Activated gamma-delta T cell treated with Interleukin-2 at 50 U/mL for 16 hours (primary cell): ENCODE results near the gene TSPAN32.
"Not testable (repeated sequence)": the region's sequence is repeated elsewhere in the genome, so short reads cannot be mapped to it uniquely, and the experiment has no call there.

Experiments used
- DNase-seq: peaks from one replicate; pipeline ENCODE4 v3.0.0-alpha.2; 2020

TSPAN32 gene

GRCh38 chr11:2346014-2346413 is 44.2 kb downstream of the TSPAN32 start:
- no peak for DNase-seq

- DNase-seq = no peak
Observed at GRCh38 chr11:2346586-2347307, 44.9 kb downstream of the TSPAN32 start.

- no peak for DNase-seq
Observed at GRCh38 chr11:2347308-2347830, 45.6 kb downstream of the TSPAN32 start.

GRCh38 chr11:2348986-2349385 is 47.2 kb downstream of the TSPAN32 start:
- DNase-seq = no peak

GRCh38 chr11:2351701-2352100 is 49.9 kb downstream of the TSPAN32 start:
- DNase-seq = no peak

- DNase-seq = no peak
Observed at GRCh38 chr11:2352420-2352819, 50.6 kb downstream of the TSPAN32 start.

- no peak for DNase-seq
Observed at GRCh38 chr11:2355000-2355644, 53.3 kb downstream of the TSPAN32 start.

GRCh38 chr11:2357246-2357645 is 55.4 kb downstream of the TSPAN32 start:
- DNase-seq = no peak

- not testable (repeated sequence) for DNase-seq
Observed at GRCh38 chr11:2357651-2358050, 55.8 kb downstream of the TSPAN32 start.

- no peak for DNase-seq
Observed at GRCh38 chr11:2358754-2359442, 57.1 kb downstream of the TSPAN32 start.

- no peak for DNase-seq
Observed at GRCh38 chr11:2359557-2359956, 57.7 kb downstream of the TSPAN32 start.

- no peak for DNase-seq
Observed at GRCh38 chr11:2360081-2360642, 58.3 kb downstream of the TSPAN32 start.

GRCh38 chr11:2361565-2361964 is 59.8 kb downstream of the TSPAN32 start:
- no peak for DNase-seq

- no peak for DNase-seq
Observed at GRCh38 chr11:2362414-2362813, 60.6 kb downstream of the TSPAN32 start.

- DNase-seq = no peak
Observed at GRCh38 chr11:2363130-2363529, 61.3 kb downstream of the TSPAN32 start.

GRCh38 chr11:2363577-2364370 is 62.0 kb downstream of the TSPAN32 start:
- DNase-seq = no peak

- not testable (repeated sequence) for DNase-seq
Observed at GRCh38 chr11:2364386-2364785, 62.6 kb downstream of the TSPAN32 start.

GRCh38 chr11:2365571-2366210 is 63.9 kb downstream of the TSPAN32 start:
- DNase-seq = no peak

- DNase-seq = no peak
Observed at GRCh38 chr11:2366276-2366675, 64.5 kb downstream of the TSPAN32 start.

GRCh38 chr11:2366733-2367132 is 64.9 kb downstream of the TSPAN32 start:
- no peak for DNase-seq

- DNase-seq = no peak
Observed at GRCh38 chr11:2367266-2368160, 65.7 kb downstream of the TSPAN32 start.
